GM12873 (cell line): Measurements from ENCODE around the gene AGK.

Experiments used
- CTCF ChIP-seq: IDR thresholded peaks from 2 replicates; pipeline ENCODE4 v1.5.1; 2012; ENCODE audit warnings: low read depth, mild to moderate bottlenecking, moderate library complexity, low read length, control low read depth; ENCODE audit not compliant: insufficient read depth; ENCODE audit errors: missing control alignments

AGK gene, protein sequence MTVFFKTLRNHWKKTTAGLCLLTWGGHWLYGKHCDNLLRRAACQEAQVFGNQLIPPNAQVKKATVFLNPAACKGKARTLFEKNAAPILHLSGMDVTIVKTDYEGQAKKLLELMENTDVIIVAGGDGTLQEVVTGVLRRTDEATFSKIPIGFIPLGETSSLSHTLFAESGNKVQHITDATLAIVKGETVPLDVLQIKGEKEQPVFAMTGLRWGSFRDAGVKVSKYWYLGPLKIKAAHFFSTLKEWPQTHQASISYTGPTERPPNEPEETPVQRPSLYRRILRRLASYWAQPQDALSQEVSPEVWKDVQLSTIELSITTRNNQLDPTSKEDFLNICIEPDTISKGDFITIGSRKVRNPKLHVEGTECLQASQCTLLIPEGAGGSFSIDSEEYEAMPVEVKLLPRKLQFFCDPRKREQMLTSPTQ

GRCh38 chr7:141551094-141551781 is at the start of gene AGK:
Gene AGK (plus strand): TSS chr7:141551410. CDS start chr7:141555467, 4,057 bp downstream.
- no peak for TF ChIP-seq CTCF

DNA sequence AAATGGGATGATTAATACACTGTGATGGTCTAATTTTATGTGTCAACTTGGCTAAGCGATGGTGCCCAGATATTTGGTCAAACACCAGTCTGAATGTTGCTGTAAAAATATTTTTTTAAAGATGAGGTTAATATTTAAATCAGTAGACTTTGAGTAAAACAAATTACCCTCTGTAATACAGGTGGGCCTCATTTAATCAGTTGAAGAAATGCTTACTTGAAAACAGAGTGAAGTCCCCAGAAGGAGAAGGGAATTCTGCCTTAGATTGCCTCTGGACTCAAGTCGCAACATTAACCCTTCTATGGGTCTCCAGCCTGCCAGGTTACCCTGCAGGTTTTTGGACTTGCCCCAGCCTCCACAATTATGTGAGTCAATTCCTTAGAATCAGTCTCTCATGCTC is 49.8 kb upstream of the AGK start:
- TF ChIP-seq CTCF: no peak

GRCh38 chr7:141511316-141511675 is 39.9 kb upstream of the AGK start:
- TF ChIP-seq CTCF: no peak

DNA sequence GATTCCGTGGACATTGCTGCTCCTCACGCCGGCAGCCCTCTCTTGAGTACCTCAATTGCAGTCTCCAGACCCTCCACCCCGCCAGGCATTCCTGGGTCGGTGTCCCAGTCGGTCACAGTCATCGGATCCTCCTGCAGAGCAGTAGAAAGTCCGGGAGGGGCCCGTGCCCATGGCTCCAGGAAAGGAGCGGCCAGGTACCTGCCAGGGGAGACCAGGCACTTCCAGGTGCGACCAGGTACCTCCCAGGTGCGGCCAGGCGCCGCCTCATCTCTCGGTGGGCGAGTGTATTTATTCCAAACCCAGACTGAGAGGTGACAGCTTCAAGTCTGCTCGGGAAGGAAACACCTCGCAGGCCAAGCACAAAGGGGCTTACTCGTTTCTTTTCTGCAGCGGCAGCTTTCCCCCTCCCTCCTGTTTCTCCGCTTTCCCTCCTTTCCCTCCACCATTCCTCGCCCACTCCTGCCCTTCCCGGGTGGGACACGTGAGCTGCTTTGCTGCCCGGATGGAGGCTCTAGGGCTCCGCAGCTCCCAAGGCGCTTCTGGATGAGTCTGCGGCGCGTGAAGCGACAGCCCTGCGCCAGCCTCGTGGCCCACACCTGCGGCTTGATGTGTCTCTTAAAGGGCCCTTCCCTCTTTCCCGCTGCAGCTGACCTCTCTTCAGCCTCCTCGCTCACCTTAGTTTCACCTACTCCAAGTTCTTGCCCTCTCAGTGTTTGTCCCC is 39.4 kb upstream of the AGK start:
- no peak for TF ChIP-seq CTCF

GRCh38 chr7:141512597-141512996 is 38.6 kb upstream of the AGK start:
- TF ChIP-seq CTCF: no peak

DNA sequence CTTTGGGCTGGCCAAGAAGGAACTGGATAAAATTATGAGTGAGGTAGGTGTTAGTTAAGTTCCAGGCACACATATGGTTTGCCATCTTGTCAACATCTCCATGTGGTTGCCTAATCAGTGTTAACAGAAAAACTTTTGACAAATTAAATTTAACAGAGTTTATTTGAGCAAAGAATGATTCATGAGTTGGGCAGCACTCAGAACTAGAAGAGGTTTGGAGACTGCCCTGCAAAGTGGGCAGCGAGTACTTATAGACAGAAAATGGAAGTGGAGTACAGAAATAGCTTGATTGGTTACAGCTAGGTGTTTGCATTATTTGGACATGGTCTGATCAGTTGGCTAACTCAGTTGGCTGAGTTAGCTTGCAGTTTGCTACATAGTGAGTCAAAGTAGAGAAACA is 37.5 kb upstream of the AGK start:
- TF ChIP-seq CTCF: no peak

DNA sequence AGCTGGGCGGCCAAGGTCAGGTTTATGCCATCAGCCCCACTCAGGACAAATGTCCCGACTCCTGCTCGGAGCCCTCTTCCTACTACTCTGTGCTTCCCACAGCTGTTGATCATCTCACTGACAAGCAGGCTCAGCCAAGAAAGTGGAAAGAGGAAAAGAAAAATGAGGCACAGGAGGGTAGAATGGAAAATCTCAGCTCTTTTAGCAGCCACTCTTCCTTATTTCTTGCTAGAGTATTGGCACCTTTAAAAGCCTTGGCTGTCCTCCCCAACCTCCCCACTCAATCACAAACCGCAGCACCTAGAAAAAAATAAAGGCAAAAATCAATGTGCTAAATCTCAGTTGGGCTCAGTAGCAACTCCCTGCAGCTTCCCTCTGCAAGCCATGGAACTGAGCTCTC is 35.3 kb upstream of the AGK start:
- no peak for TF ChIP-seq CTCF
